NCI-H2227 (cell line): Measurements from ENCODE around the gene GNG2.

Experiments
- DNase-seq: peaks from one replicate; lab custom pipeline; 2025; ENCODE audit not compliant: unreplicated experiment; lab: John Stamatoyannopoulos, UW

Gene GNG2

GRCh38 chr14:51989293-51990234, 129.2 kb downstream of the GNG2 start, which contains the start of gene RTRAF:
Gene RTRAF (plus strand): TSS chr14:51989546. CDS start chr14:51989640, 94 bp downstream.
- peak; percentile 94 for DNase-seq

DNA sequence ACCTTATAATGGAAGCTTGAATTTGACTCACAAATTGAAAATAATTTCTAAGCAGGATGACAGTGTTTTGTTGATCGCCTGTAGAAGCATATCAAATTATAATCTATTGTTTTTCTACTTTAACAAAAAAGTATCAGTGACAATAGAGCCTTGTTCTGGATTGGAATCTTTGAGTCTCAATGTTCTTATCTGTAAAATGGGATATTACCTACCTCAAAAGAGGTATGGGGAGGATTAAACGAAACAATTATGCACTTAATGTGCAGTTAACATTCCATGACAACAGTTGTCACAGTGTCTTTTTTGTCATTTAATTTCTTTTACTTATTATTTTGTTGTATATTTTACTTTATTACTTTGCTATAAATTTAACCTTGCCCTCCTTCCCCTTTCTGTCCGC, 130.1 kb downstream of the GNG2 start:
- no peak for DNase-seq

GRCh38 chr14:51993285-51993920, 133.0 kb downstream of the GNG2 start:
- DNase-seq = no peak

GRCh38 chr14:51996148-51996746, 135.8 kb downstream of the GNG2 start:
- peak; percentile 22 for DNase-seq

DNA sequence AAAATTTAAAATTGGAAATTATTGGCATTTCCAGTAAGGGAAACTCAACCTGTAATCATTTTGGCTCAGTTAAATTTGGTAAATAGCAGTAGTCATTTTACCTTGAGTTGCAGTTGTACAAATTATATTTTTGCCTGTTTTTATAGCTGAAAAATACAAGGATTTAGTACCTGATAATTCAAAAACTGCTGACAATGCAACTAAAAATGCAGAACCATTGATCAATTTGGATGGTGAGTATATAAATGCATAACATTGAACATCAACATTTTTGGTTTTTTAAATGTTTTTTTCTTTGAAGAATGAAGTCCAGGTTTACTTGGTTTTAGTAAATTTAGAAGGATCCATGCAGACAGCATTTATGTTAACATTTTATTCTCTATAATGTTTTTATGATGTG, 137.9 kb downstream of the GNG2 start:
- no peak for DNase-seq

DNA sequence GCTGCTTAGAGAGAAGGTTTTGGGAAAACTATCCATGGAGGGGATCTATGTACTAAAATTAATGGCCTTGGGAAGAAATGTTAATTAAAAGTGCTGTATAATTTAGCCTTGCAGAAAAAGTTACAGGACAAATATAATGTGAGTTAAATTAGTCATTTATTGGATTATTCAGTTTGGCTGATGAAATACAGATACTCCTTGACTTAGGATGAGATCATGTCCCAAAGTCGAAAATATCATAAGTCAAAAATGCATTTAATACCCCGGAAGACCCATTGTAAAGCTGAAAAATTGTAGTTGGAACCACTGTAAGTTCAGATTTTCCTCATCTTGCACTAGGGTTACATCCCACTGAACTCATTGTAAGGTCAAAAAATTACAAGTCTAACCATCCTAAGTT, 138.7 kb downstream of the GNG2 start:
- no peak for DNase-seq

- DNase-seq = no peak
These were observed 139.7 kb downstream of the GNG2 start for GRCh38 chr14:52000019-52000582.

GRCh38 chr14:52000696-52001095, 140.3 kb downstream of the GNG2 start:
- no peak for DNase-seq

GRCh38 chr14:52002542-52002941, 142.1 kb downstream of the GNG2 start:
- DNase-seq = no peak

- DNase-seq = no peak
These were observed 142.9 kb downstream of the GNG2 start for GRCh38 chr14:52003324-52003723.

DNA sequence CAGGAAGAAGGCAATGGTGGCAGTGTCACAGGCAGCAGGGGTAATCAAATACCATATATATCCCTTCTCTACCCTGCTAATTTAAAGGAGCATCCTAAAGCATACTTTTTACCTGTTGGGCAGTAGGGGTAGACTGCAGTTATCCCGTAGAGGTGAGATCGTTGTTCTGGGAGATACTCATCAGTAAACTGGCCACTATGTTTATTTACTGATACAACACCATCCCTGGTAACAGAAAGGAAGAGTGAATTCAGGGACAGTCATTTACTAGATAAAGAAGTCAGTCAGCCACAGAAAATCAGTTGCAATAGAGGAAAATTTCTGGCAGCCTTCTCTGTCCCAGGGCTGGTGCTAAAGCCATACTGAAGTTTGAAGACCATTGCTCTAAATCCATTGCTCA, 145.2 kb downstream of the GNG2 start:
- DNase-seq = no peak

GRCh38 chr14:52006361-52006760, 145.9 kb downstream of the GNG2 start:
- DNase-seq = no peak

GRCh38 chr14:52007211-52007610, 146.8 kb downstream of the GNG2 start:
- DNase-seq = no peak

GRCh38 chr14:52007637-52008036, 147.2 kb downstream of the GNG2 start:
- no peak for DNase-seq

GRCh38 chr14:52008136-52008535, 147.7 kb downstream of the GNG2 start:
- no peak for DNase-seq

GRCh38 chr14:52010173-52010693, 149.8 kb downstream of the GNG2 start:
- no peak for DNase-seq

GRCh38 chr14:52011523-52011922, 151.1 kb downstream of the GNG2 start:
- DNase-seq = no peak

GRCh38 chr14:52012635-52013034, 152.2 kb downstream of the GNG2 start:
- DNase-seq = no peak

DNA sequence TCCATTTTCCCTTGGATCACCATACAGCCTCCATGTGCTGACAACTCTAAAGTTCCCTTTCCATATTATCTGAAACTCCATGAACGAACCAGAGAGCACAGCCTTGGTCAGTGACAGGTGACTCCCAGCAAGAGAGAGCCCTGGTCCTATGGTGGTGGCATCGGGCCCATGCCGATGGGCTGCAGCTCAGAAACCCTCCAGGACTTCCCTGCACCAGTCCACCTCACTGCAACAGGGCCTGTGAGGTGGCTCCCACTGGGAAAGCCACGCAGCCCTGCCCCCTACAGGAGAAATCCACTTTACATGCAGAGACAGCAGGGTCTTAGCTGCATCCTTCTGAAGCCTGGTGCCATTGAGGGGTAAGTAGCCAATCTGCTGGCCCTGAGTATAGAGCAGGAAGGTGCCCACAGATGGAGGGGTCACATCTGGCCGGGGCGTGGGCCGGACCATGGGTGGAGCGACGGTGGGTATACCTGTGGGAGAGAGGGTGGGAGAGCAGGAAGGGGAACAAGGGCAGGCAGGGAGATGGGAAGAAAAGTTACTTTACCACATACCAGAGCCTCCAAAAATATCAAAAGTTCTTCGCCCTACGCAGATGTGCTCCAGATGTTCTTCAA, 153.7 kb downstream of the GNG2 start:
- no peak for DNase-seq

DNA sequence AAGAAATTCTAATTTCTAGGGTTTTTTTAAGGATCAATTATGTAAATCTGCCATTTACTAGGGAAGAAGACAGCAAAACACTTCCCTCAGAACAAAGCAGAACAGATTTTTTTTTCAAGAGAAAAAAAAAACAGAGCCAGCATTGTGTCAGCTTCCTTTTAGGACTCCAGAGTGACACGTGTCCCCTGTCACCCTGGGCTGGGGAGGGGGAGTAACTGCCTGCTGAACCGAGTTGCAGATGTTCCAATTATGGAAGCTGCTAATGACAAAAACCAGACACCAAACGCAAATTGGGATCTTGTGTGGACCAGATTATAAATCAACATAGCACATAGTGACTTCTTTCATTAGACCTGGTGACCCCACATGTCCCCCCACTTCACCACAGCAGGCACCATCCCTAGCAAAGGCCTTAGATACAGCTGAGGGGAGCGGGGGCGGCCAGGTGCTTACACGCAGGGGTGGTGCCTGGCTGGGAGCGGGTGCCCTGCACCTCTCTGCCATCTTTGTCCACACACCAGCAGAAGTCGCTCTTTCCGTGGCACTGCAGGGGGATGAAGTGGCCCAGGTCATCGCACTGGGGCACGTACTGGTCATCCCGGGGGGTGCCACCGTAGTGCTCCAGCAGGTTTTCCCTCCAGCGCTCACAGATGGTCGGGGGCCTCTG, 154.3 kb downstream of the GNG2 start:
- DNase-seq = no peak
